HepG2 (cell line): ENCODE results near the gene AUTS2. TPM values are rescaled to one million over a fixed set of nuclear protein-coding genes. Genes with fewer than 3 reads are reported as not detected.
A peak's percentile ranks its signal among the peaks of the same experiment; 100 is the strongest.

Source experiments
- CENPT ChIP-seq: sonication (generic); formaldehyde crosslinking; IDR thresholded peaks from 2 replicates; pipeline ENCODE4 v1.8.0; 2022; ENCODE audit warnings: low read depth, mild to moderate bottlenecking, moderate library complexity, missing genetic modification reagents
- DPF2 ChIP-seq: sonication (generic); formaldehyde crosslinking; IDR thresholded peaks from 2 replicates; pipeline ENCODE4 v1.4.0; 2020; ENCODE audit warnings: mild to moderate bottlenecking, low read depth, missing genetic modification reagents, borderline replicate concordance
- GFI1 ChIP-seq: sonication (generic); formaldehyde crosslinking; IDR thresholded peaks from 2 replicates; pipeline ENCODE4 v1.5.0; 2020; ENCODE audit warnings: missing genetic modification reagents, mild to moderate bottlenecking, borderline replicate concordance
- HHEX ChIP-seq: IDR thresholded peaks from 2 replicates; pipeline ENCODE4 v1.6.1; 2016; ENCODE audit warnings: control low read depth
- MNT ChIP-seq: fragments of 450-650 bp; IDR thresholded peaks from 2 replicates; pipeline ENCODE4 v1.6.1; 2016
- NFRKB ChIP-seq: fragments of 450-650 bp; IDR thresholded peaks from 2 replicates; pipeline ENCODE4 v1.6.1; 2017
- NR2F2 ChIP-seq: IDR thresholded peaks from 2 replicates; pipeline ENCODE4 v1.6.1; 2012; ENCODE audit warnings: low read depth, inconsistent platforms, borderline replicate concordance
- SRSF9 ChIP-seq: fragments of 200-400 bp; formaldehyde crosslinking; IDR thresholded peaks from 2 replicates; pipeline ENCODE4 v1.6.1; 2018; ENCODE audit warnings: borderline replicate concordance, mild to moderate bottlenecking, low read depth, low read length; ENCODE audit not compliant: insufficient read depth, poor library complexity, severe bottlenecking
- TFE3 ChIP-seq: IDR thresholded peaks from 2 replicates; pipeline ENCODE4 v1.6.1; 2016
- THAP11 ChIP-seq: IDR thresholded peaks from 2 replicates; pipeline ENCODE4 v1.6.1; 2016; ENCODE audit warnings: missing biosample characterization, missing genetic modification reagents
- UBTF ChIP-seq: sonication (generic); formaldehyde crosslinking; IDR thresholded peaks from 2 replicates; pipeline ENCODE4 v1.4.0; 2020; ENCODE audit warnings: mild to moderate bottlenecking, missing genetic modification reagents
- ZBTB2 ChIP-seq: sonication (generic); formaldehyde crosslinking; IDR thresholded peaks from 2 replicates; pipeline ENCODE4 v1.8.0; 2022; ENCODE audit warnings: low read depth, missing genetic modification reagents
- ZNF503 ChIP-seq: sonication (generic); formaldehyde crosslinking; IDR thresholded peaks from 2 replicates; pipeline ENCODE4 v1.4.0; 2020; ENCODE audit warnings: missing genetic modification reagents
- ZNF609 ChIP-seq: sonication (generic); formaldehyde crosslinking; IDR thresholded peaks from 2 replicates; pipeline ENCODE4 v1.4.0; 2020; ENCODE audit warnings: mild to moderate bottlenecking, missing genetic modification reagents, borderline replicate concordance
- ZSCAN29 ChIP-seq: sonication (generic); formaldehyde crosslinking; conservative IDR thresholded peaks from 2 replicates; pipeline ENCODE4 v1.4.0; 2020; ENCODE audit warnings: mild to moderate bottlenecking, missing genetic modification reagents
- polyA plus RNA-seq, 8 experiments: library from polyadenylated mRNA; depleted of rRNA in 3 of 8; stranded (reverse) in 7 of 8; unstranded in 1 of 8; fragments of >200 nt; fragmentation: Illumina TruSeq in 4 of 8; extraction: Trizol in 4 of 8; gene quantifications; 2 replicates each; pipeline versions ENCODE4 v1.2.1 to v1.2.3, GENCODE V29; 2011 to 2016; ENCODE audit warnings: low read depth in 4 of 8, missing spikeins in 1 of 8, mixed read lengths in 1 of 8; ENCODE audit not compliant: insufficient read depth in 1 of 8
- total RNA-seq, 5 experiments: library from RNA; depleted of rRNA; stranded (reverse); fragments of >200 nt; fragmentation: Illumina TruSeq; extraction: Trizol; gene quantifications; 2 replicates each; pipeline ENCODE4 v1.2.3, GENCODE V29; 2016; ENCODE audit warnings: low read depth in 1 of 5

The AUTS2 gene
- total and polyA plus RNA-seq, 2 of the 13 experiments (the other 11 are each of a cell fraction or from before 2014, with no cell fraction given) = 0.38 TPM; not detected in 1

- TF ChIP-seq ZNF609 (CRISPR knock-in tag) (0 out of 2 replicates have a peak, but pooled peaks have one; percentile 35), CENPT (CRISPR knock-in tag) (no peak), SRSF9 (no peak), ZNF503 (CRISPR knock-in tag) (no peak), GFI1 (CRISPR knock-in tag) (peak; percentile 67; the same call in 1 of the 2 replicates), NFRKB (no peak), TFE3 (peak; percentile 44; the same call in 1 of the 2 replicates), THAP11 (CRISPR knock-in tag) (0 out of 2 replicates have a peak, but pooled peaks have one; percentile 21), HHEX (CRISPR knock-in tag) (0 out of 2 replicates have a peak, but pooled peaks have one; percentile 19), DPF2 (CRISPR knock-in tag) (0 out of 2 replicates have a peak, but pooled peaks have one; percentile 30), ZBTB2 (CRISPR knock-in tag) (no peak), NR2F2 (peak; percentile 78), ZSCAN29 (no peak), MNT (no peak), UBTF (CRISPR knock-in tag) (no peak)
These were observed 1232.2 kb downstream of the AUTS2 start (continued) for GRCh38 chr7:70830426-70830825.
